Posterior vena cava (tissue), 2 donors: ENCODE measurements around the gene ST8SIA5. TPM values are rescaled to one million over a fixed set of nuclear protein-coding genes. Genes with fewer than 3 reads are reported as not detected.

Experiments used
- DNase-seq: peaks from one replicate; pipeline ENCODE4 v3.0.0-alpha.2; 2020; ENCODE audit warnings: low spot score
- intact Hi-C, 2 donors: fragments of 100-400 bp; cut with DNase I; formaldehyde crosslinking; loops; one replicate each; pipeline versions ENCODE4 v1.14.1 to v1.14.2; 2022 to 2023
- total RNA-seq, 2 donors: library from RNA; stranded (reverse); fragmentation: NEBNext Ultra II Directional; extraction: Animal tissue kit (Norgen Biotek cat#: 25700); gene quantifications; one replicate each; pipeline ENCODE4 v1.2.1, GENCODE V29; 2021
- donor health status: DM: yes; HTN: yes; CAD: no.
- donor health status: DM: yes; HTN: yes; CAD: no.

Gene ST8SIA5
- total RNA-seq, 2 donors from 2014 or later: 0.14 to 0.42 TPM

DNA sequence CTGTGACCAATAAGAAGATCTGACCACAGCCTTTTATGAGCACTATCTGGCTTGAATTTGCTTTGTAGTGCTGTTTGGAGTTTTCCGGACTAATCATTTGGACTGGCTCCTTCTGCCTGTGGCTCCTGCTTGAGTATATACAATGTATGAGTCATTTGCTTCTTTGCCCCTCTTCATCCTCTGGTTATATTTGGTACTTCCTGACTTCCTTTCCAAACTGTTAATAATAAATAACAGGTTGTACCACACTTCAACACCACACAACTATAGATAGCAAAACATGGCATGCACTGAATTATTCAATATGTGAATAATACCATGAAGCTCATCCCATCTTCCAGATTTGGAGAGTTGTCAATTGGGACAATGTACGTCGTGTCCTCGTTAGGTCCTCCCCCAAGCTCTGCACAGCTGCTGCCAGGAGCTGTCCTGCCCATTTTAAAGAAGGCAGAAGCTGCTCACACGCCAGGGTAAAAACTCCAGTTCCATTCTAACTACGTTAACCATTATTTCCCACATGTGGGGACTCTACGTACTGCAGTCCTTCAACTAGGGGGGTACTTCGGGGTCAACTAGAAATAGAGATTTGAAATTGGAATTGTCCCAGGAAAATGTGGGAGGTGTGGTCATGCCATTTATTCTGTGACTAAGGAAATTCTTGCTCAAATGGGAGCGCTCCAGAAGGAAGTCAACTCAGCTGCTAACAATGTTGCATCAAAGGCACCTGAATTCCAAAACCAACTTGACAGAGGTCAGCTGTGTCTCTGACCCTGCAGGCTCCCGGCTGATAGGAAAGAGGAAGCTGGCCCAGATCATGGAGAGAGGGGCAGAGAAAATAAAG, 38.1 kb downstream of the ST8SIA5 start:
- intact Hi-C loops: no loop called here
- DNase-seq: peak; percentile 5

DNA sequence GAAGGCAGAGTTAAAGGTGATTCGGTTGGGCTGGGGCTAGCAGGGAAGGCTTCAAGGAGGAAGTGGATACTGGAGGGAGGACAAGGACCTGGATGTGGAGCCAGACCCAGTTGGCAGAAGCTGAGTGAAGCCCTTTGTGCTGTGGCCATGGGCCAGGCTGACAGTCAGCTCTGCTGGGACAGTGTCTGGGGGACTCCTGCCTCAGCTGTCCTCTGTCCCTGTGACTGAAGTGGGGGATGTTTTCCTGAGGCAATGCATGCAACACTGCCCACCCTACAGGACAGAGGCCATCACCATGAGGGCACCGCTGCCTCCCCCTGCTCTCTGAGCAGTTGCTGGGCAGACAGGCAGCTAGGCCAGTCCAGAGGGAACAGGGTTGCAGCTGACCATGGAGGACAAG, 40.0 kb downstream of the ST8SIA5 start:
- intact Hi-C loops: no loop called here
- DNase-seq: peak; percentile 62

DNA sequence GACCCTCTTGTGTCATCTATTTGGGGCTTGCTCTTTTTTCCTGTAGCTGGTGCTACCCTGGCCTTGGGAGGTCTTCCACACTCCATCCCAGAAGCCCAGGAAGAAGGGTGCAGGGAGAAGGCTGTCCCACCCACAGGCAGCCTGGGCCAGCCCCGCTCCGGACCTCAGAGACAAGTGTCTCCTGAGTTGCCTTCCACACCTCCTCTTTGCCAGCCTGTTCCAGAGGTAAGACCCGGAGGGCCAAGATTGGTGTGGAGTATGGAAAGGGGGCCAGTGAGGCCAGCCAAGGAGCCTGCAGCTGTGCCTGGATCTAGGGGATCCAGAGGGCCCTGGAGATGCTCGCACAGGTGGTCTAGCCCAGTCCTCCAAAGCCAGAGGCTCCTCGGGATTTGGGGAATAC, 40.5 kb downstream of the ST8SIA5 start:
- intact Hi-C loops: no loop called here
- peak; percentile 62 for DNase-seq

DNA sequence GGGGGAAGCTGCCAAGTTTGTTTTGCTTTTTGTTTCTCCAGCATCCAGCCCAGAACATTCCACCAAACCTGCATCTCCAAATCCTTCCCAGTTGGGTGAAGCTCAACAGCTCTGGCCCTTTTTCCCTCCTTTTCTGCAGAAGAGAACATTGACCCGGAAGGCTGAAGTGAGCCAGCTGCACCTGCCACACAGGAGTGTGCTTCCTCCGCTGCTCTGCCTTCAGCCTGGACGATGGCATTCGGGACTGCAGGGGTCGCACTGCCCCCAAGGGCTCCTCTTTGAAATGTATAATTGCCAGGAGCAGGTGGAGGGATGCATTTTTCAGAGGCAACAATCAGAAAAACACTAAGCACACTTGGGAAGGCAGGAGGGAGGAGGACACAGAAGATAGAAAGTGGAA, 41.8 kb downstream of the ST8SIA5 start:
- DNase-seq: no peak
- intact Hi-C loops: no loop called here

DNA sequence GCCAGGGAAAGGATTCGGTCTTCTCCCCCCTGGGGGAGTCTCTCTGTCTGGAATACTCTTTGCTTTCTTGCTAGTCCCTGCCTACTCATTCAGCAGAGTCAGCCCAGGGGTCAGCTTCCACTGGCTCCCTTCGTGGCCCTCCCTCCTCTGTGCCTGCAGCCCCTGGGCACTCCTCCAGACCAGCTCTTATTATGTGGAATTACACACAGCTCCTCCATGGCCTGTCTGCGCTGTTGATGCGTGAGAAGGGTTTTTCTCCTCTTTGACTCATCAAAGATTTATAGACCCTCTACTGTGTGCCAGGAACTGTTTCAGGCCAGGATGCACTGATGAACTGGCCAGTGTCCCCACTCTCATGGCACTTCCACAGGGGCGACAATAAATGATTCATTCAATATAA, 44.4 kb downstream of the ST8SIA5 start:
- DNase-seq: no peak

DNA sequence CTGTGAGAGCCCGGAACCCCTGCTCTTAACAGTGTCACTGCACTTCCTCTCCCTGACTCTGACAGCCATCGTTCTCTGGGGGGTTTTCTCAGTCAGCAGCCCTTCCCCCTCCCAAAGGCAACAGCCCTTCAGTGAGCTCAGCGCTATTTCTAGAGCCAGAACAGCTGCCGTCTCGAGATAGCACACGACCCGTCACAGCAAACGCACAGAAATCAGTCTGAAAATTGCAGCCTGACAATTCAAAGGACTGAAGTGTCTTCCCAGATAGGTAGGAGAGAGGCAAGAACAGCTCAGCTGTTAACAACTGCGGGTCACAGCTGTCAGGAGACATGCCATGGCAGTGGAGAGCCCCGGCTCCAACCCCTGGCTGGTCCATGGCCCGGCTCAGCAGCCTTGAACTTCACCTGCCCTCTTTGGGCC, 45.4 kb downstream of the ST8SIA5 start:
- intact Hi-C loops: loop anchor here in 1 of 2 donors (5.0 kb wide), 1 partner anchor 1566 kb away; no protein-coding TSS in a partner anchor
- DNase-seq: no peak

More for the DNA sequence above, 44.4 kb downstream of the ST8SIA5 start:
- intact Hi-C loops: loop anchor here in 1 of 2 donors (5.0 kb wide), 1 partner anchor 1565 kb away; no protein-coding TSS in a partner anchor

DNA sequence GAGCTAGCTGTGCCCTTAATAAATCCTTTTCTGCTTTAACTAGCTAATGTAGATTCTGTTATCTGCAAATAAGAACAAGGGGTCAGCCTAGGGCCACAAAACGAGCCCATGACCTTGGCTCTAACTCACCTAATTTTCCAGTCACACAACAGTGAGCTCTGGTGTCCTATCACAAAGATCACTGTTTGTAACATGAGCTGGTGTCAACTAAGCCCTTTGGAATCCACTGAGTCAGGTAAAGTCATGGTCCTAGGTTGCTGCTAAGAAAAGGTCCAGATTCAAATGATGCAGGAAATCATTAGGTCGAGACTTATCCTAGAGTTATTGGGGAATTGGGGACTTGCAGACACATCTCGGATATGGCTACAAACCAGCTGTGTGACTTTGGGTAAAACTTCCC, 49.9 kb downstream of the ST8SIA5 start:
- intact Hi-C loops: no loop called here
- DNase-seq: no peak

DNA sequence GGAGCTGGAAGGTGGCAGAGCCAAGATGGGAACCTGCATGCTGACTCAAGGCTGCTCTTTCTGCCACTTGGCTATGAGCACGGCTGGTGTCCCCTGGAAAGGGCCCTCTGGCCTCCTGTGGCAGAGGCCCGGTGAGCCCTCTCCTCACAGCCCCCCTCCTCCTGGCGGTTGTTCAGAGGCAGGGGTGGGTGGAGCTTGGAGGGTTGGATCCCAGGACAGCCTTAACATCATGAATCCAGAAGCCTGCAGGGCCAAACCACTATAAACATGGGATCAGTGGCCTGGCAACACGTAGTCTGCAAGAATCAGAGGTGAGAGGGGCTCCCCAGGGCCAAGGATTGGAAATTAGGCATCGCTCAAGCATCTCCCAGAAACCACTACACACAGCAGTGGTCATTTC, 51.3 kb downstream of the ST8SIA5 start:
- intact Hi-C loops: no loop called here
- no peak for DNase-seq

DNA sequence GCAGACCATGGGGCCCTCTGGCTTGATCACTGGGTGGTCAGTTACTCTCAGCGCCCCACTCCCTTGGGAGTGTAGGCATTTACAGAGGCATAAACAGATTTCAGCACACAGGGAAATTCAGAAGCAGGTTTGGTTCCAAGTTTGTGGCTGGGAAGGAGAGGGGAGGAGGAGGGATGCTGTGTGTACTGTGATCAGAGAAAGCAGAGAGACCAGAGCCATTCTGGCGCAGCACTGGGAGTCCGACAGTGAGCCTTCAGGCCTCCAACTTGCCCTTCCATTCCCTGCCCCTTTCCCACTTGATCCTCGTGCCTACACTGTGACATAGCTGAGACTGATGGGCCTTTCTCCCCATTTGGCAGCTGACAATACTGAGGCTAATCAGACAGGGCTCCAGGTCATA, 52.0 kb downstream of the ST8SIA5 start:
- no peak for DNase-seq
- intact Hi-C loops: no loop called here

DNA sequence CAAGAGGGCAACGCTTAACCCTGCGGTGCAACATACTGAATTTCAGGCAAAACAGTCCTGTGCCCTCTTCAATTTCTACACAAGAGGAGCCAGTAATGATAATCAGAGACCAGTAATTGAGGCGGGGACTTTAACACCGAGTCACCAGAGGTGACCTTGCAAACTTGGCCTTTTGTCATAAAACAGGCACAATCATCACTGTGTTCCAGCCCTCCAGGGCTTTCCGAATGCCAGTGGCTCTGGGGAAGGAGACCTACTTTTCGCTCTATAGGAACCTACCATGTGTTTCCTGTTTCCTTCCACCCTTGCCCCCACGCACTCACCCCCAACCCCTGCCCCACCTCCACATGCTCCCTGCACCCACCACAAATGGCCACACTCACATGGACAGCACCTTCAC, 52.7 kb downstream of the ST8SIA5 start:
- intact Hi-C loops: no loop called here
- DNase-seq: no peak

DNA sequence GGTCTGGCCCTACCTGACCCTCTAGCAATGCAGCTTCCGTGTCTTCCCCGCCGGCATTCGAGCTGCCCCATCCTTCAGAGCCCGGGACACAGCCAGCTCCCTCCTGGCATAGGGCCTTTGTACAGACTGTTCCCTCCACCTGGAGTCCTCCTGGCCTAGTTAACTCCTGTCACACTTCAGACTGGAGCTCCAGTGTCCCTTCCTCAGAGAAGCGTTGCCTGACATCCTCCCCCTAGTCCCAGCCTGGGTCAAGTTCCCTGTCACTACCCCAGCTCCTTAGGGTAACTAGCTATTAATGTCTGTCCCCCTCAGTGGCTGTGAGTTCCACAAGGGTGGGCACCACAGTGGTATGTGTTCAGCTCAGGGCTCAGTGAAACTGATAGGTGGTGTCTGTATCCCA, 54.4 kb downstream of the ST8SIA5 start:
- intact Hi-C loops: no loop called here
- DNase-seq: no peak

DNA sequence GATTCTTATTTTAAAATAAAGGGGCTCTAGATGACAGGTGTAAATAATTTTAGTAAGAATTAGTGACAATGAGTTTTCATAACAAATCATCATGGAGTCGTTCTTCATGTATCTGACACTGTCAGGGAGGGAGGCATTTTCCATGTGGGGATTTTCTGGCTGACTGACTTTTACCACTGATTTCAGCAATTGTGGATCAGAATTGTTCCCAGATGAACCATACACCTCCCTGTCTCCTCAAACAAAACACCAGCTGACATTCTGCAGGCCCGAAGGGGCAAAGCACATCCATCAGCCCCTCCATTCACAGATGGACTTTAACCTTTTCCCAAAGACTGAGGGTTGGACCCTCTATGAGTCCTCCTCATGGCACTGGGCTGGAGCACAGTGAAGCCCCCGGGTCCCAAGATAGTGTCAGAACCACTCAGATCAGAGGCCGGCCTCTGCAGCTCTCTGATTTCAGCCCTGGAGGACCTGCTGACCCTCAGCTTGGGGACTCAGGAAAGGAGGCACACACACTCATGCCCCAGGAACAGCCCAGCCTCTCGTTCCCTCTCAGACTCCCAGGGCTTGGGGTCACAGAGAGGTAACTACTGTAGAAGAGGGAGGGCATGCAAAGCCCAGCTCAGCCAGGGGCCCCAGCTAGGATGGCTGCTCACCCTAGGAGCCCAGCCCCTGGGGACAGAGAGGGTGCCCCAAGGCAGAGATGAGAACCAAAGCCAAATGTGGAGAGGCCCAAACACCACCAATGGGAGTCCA, 56.6 kb downstream of the ST8SIA5 start:
- intact Hi-C loops: no loop called here
- DNase-seq: no peak

DNA sequence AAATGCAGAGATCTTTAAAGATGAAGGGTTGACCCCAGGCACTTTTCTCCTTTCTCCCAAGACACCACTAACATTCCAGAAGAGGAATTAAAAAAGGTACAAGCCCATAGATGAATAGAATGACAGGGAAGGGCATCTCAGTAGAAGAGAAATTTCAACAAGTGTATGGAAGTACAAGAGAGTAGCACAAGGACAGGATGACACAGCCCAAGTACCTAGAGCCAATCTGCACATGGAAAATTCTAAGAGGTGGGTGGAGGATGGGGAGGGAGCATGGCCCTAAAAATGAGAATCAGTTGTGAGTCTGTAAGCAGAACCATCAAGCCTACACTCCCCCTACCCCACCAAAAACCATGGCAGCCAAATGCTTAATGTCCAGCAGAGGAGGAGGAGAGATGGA, 60.2 kb downstream of the ST8SIA5 start:
- intact Hi-C loops: no loop called here
- DNase-seq: no peak

DNA sequence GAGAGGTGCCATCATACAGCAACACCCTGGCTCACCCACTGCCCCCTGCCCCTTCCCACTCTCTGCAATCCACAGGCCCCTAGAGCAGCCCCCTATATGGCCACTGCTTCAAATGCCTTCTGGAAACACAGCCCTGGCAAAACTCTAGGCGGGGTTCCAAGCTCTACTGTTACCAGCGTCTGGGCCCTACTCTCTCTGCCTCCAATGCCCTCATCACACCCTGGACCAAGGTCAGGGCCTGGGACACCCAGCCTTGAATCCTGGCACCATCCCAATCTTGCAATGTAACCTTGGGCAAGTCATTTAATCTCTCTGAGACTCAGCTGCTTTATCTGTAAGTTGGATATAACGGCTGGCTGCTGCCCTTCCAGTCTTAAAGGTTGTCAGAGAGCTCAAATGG, 60.6 kb downstream of the ST8SIA5 start:
- intact Hi-C loops: no loop called here
- no peak for DNase-seq

DNA sequence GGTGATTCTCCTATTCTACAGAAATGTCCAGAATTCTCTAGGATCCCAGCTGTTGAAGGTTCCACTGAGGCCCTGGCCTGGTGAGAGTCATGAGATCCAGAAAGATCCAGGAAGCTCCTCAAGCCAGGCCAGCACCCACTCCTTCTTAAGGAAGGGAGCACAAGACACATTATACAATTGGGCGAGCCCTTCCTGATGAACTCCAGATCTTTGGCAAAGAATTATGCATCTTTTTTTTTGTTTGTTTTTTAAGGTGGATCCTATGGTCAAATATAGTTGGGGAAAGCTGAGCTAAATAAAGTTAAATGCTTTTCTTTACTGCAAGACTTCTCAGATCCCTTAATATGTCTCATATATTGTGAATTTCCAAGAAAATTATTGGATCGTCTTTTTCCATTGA, 62.9 kb downstream of the ST8SIA5 start:
- DNase-seq: peak; percentile 12
- intact Hi-C loops: no loop called here

DNA sequence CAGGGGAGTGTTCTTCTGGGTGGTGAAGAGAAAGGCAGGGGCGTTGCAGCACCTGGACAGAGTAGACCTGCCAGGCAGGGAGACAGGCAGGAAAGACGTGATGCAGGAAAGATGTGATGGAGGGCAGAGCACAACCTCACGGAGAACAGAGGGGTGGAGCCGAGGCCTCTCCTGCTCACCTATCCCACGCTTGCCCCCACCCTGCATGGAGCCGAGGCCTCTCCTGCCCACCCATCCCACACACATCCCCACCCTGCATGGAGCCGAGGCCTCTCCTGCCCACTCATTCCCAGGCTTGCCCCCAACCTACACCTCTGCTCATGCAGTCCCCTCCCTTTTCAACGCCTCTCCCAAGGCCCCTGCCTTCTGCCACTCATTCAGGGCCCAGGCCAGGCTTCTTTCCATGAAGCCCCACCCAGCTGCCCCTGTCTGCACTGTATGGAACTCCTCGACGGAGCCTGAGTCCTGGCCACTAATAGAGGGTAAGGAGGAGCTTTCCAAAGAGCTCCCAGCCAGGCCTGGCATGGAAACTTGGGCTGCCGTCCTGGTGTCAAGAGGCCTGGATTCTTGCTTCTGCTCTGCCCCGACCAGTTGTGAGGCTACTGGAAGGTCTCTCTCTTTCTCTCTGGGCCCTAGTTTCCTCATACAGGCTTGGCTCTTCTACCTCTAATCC, 67.9 kb downstream of the ST8SIA5 start:
- DNase-seq: no peak
- intact Hi-C loops: no loop called here

DNA sequence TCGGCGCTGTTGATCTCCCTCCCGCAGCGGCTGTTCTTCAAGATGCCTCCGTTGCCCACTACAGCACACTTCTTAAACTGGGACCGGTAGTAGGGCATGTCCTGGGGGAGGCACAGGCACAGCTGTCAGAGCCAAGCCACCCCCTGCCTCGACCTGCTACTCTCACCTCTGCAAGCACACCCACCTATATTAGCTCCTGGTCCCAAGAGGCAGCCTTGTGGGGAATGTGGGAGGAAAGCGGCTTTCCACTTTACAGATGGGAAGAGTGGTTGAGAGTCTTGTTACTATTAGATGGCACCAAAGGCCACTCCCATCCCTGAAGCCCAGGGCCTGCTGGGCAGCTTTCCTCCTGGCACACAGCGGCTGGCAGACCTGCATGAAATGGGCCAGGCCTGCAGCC, 70.7 kb downstream of the ST8SIA5 start:
- no peak for DNase-seq
- intact Hi-C loops: no loop called here

DNA sequence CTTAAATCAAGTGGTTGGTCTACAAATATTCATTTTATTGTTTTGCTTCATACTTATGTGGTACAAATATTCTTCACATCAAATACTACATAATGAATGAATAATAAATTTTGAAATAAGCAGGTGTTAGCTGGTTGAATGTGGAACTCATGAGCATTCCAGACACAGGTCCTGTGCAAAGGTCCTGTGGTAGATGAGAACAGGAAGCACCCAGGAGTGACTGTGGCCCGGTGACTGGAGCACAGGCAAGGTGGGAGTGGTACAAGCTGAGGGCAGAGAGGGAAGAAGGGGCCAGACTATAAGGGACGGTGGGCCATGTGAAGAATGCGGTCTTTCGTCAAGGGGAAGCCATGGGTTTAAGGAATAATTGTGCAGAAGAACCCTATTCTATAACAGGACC, 73.6 kb downstream of the ST8SIA5 start:
- intact Hi-C loops: no loop called here
- no peak for DNase-seq

DNA sequence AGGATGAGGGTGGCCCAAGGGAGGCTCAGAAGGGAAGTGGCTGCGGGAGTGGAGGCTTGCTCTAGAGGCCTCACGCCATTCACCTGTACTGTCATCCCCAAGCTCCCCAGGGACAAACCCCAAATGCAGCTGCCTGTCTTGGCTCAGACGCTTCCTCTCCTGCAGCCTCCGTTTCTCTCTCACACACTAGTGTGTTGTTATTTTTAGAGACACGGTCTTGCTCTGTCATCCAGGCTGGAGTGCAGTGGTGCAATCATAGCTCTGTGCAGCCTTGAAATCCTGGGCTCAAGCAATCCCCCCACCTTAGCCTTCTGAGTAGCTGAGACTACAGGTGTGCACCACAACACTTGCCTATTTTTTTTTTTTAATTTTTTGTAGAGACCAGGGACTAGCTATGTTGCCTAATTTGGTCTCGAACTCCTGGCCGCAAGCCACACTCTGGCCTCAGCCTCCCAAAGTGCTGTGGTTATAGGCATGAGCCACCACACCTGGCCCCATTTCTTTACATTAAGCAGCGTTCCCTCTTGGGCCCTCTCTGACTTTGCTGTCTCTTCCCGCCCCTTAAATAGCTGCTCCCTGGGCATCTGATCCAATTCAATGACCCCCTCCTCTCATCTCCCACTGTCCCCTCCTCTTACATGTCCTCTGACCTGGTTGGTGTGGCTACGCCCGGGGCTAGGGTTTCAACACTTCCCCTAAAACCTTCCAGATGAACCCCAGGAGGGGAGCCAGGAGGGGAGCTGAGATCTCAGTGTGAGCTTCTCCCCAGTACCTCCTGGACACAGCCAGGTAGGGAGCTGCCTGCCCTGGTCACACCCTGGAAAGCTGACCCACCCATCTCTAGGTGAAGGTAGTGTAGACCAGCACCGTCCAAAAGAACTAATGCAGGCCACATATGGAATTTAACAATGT, 75.8 kb downstream of the ST8SIA5 start:
- intact Hi-C loops: no loop called here

More for the DNA sequence above, 75.8 kb downstream of the ST8SIA5 start:
- no peak for DNase-seq
